Stimulated activated CD4-positive, alpha-beta T cell treated with anti-CD3 and anti-CD28 coated beads, Interleukin-2, amount 100 ng/mL, for 48 hours (primary cell): ENCODE results near the gene PI4K2B.
"Not testable (repeated sequence)": the region's sequence is repeated elsewhere in the genome, so short reads cannot be mapped to it uniquely, and the experiment has no call there.

Source experiments
- DNase-seq, 2 donors: peaks; one replicate each; pipeline ENCODE4 v3.0.0-alpha.2; 2020

PI4K2B gene

DNA sequence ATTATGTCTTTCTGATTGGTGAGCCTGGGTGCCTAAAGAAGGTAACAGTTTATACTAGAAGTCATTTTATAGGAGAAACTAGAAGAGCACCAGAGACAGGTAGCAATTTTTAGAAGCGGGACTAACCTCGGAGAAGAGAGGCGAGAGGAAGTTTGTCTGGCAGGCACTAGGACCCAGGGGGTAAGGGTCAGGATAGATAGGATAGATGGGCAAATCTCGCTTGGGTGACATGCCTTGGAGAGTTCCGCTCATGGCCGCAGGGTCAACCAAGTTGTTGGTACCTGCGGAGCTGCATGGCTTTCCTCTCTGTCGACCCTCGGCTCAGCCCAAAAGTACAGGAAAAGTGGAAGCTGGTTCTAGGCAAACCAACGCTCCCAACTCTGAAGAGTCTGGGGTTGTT, 11.3 kb downstream of the PI4K2B start:
- DNase-seq = no peak

DNA sequence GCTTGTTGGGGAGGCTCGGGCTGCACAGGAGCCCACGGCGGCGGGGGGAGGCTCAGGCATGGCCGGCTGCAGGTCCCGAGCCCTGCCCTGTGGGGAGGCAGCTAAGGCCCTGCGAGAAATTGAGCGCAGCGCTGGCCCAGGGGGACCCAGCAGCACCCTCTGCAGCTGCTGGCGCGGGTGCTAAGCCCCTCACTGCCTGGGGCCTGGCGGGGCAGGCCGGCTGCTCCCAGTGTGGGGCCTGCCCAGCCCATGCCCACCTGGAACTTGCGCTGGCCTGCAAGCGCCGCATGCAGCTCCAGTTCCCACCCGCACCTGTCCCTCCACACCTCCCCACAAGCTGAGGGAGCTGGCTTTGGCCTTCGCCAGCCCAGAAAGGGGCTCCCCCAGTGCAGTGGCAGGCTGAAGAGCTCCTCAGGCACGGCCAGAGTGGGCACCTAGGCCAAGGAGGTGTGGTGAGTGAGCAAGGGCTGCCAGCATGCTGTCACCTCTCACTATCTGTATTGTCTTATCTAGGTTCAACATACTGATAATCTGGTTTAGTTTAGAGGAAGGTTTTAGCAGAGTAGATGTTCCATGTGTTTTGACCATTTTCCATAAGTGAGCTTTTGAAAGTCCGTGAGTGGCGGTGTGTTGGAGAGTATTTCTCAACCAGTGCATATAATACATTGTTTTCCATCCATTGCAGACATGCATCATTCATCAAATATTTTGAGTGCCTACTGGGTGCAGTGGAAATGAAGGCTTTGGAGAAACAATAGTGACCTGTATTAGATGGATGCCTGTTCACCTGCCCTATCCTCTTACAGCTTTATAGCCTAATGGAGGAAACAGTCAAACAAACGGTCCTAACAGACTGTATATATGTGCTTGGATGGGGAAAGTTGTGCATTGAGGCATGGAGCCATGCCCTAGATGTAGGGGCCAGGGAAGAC, 13.1 kb downstream of the PI4K2B start:
- DNase-seq = no peak

DNA sequence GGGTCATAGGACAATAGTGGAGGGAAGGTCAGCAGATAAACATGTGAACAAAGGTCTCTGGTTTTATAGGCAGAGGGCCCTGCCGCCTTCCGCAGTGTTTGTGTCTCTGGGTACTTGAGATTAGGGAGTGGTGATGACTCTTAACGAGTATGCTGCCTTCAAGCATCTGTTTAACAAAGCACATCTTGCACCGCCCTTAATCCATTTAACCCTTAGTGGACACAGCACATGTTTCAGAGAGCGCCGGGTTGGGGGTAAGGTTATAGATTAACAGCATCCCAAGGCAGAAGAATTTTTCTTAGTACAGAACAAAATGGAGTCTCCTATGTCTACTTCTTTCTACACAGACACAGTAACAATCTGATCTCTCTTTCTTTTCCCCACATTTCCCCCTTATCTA, 15.0 kb downstream of the PI4K2B start:
- not testable (repeated sequence) for DNase-seq

DNA sequence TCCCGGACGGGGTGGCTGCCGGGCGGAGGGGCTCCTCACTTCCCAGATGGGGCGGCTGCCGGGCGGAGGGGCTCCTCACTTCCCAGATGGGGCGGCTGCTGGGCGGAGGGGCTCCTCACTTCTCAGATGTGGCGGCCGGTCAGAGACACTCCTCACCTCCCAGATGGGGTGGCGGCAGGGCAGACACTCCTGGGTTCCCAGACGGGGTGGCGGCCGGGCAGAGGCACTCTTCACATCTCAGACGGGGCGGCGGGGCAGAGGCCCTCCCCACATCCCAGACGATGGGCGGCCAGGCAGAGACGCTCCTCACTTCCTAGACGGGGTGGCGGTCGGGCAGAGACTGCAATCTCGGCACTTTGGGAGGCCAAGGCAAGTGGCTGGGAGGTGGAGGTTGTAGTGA, 15.7 kb downstream of the PI4K2B start:
- not testable (repeated sequence) for DNase-seq

DNA sequence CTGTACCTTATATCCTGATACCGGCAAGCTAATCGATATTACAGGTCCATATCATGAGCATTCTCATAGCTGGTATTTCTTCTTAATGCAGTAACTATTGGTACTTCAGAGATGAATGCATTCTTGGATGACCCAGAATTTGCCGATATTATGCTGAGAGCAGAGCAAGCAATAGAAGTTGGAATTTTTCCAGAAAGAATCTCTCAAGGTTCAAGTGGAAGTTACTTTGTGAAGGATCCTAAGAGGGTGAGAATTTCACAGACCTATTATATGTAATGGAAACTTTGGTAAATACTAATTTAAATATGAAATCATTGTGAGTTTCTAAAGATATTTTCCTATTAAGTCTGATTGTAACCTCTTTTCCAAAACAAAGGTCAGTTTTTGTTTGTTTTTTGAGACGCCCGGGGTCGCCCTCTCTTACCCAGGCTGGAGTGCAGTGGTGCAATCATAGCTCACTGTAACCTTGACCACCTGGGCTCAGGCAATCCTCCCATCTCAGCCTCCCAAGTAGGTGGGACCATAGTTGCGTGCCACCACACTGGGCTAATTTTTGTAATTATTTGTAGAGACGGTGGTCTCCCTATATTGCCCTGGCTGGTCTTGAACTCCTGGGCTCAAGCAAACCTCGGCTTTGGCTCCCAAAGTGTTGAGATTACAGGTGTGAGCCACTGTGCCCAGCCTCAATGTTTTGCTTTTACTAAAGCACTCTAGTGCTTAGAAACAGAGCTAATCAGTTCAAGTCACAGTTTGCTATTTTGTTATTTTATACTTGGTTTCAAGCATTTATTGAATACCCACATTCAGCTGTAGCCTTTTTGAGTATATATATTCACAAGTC, 18.6 kb downstream of the PI4K2B start:
- no peak for DNase-seq

DNA sequence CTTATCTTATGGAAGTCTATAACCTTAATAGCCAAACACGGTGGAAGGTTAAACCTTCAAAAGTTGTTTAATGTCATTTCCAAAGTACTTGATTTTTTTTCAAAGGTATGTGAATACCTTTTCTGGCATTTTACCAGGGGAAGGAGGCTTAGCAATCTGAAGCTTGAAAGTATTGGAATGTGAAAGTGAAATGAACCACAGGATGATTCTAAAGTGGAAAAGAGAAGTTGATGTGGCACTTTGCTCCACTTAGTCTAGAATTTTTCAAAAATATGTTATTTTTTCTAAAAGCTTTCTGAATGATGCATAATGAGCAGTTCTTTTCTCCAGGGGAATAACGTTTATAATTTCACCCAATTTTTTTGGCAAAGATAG, 19.2 kb downstream of the PI4K2B start:
- no peak for DNase-seq

DNA sequence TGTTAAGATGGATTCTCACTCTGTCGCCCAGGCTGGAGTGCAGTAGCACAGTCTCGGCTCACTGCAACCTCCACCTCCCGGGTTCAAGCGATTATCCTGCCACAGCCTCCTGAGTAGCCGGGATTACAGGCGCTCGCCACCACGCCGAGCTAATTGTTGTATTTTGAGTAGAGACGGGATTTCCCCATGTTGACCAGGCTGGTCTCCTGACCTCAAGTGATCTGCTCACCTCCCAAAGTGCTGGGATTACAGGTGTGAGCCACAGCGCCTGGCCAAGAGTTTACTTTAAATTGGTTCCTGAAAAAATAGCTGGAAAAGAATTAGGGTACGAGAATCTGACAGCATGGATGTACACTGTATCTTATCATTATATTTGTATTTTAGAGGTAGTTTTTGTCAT, 20.0 kb downstream of the PI4K2B start:
- DNase-seq = not testable (repeated sequence)

DNA sequence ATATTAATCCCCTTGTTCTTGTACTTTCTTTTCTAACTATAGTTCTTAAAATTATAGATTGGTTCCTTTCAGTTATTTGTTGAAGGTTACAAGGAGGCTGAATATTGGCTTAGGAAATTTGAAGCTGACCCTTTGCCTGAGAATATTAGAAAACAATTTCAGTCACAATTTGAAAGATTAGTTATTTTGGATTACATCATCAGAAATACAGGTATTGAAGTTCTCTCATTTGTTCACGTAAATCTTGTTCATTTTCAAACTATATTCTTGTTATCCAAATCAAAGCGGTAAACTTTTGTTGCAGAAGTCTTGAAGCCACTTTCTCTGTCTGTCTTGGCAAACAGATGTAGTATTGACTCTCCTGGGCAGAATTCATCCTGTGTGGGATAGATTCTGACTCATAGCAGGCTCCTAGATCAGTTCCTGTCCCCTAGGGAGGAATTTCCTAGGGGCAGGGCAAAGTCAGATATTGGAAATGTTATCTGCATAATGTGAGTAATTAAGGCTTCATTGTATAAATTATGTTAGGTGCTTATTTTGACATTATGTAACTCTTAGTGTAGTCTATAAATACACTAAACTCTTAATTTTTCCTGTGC, 25.2 kb downstream of the PI4K2B start:
- no peak for DNase-seq

DNA sequence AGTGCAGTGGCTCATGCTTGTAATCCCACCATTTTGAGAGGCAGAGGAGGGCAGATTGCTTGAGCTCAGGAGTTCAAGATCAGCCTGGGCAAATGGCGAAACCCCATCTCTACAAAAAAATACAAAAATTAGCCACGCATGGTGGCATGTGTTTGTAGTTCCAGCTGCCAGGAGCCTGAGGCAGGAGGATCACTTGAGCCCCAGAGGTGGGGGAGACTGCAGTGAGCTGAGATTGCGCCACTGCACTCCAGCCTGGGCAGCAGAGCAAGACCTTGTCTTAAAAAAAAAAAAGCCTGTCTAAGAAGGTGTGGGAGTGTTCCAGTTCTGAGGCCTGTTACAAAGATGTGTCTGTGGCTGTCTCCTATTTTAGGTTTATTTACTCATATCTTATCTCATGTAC, 38.0 kb downstream of the PI4K2B start:
- no peak for DNase-seq

DNA sequence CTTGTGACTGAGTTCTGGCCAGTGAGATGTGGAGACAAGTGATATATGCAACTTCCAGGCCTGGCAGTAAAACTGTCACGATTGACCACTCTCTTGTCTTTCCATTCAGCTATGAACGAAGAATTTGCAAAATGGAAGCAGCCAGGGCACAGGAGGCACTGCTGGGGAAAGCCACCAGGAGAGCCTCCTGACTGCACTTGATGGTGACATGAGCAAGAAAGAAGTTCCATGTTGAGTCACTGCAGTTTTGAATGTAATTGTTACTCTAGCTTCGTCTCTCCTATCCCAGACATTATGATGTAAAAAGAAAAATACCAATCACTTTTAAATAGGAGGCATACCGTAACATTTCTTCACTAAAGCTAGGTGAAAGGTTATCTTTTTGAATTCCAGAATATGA, 46.4 kb downstream of the PI4K2B start:
- DNase-seq = no peak

DNA sequence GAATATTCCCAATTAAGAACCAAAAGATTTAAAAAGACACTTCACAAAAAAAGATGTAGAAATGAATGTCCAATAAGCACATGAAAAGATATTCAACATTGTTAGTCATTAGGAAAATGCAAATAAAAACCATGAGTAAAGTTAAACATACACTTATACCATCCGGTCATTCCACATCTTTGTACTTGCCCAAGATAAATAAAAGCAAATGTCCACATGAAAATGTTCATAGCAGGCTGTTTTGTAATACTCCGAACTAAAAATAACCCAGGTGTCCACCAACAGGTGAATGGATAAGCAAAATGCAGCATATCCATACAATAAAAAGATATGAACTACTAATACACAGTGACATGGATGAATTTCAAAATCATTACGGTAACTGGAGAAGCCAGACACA, 50.1 kb downstream of the PI4K2B start:
- no peak for DNase-seq

DNA sequence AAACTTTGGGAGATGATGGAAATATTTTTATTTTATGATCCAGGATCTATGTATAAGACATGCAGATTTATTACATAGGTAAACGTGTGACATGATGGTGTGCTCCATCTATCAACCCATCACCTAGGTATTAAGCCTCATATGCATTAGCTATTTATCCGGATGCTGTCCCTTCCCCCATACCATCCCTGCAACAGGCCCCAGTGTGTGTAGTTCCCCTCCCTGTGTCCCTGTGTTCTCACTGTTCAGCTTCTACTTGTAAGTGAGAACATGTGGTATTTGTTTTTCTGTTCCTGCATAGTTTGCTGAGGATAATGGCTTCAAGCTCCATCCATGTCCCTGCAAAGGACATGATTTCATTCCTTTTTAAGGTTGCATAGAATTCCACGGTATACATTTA, 50.6 kb downstream of the PI4K2B start:
- DNase-seq = no peak

DNA sequence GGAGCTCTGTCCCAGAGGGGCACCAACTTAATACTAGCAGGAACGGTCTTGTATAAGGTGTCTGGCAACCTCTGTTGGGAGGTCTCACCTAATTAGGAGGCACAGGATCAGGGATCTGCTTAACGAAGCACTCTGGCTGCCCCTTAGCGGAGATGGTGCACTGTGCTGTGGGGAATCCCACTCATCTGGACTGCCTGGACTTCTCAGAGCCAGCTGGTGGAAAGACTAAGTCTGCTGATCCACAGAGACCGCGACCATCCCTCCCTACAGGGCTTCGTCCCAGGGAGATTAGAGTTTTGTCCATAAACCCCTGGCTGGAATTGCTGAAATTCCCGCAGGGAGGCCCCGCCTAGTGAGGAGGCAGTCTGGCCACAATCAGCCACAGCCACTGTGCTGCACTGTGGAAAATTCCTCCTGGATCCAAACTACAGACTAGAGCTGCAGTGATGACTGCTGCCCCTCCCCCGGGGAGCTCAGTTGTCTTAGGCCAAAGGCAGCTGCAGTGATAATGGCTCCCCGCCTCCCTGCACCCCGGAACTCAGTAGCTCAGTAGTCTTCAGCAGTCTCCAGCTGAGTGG, 56.7 kb downstream of the PI4K2B start:
- no peak for DNase-seq

DNA sequence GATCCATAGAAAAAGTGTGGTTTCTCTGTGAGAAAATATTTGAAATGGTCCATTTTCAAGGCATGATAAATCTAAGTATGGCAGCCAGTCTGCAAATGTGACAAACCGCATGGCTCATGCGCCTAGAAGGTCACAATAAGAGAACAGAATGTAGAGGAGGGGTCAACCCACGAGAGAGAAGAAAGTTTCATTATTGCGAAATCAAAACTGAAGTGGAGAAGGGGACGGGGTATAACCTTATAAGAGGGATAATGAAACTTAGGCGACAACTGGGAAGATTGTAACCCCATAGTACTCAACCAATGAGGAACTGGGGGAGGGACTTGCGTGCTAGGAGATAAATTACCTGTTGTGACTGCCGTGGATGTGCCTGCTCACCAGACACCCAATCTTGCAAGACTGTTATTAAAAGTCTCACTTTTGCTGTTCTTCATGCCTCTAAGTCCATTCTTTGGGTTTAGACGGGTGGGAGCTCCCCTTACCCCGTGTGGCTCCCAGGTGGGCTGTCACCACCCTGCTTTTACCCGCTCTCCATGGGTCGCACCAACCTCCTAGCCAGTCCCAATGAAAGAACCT, 57.4 kb downstream of the PI4K2B start:
- DNase-seq = no peak

DNA sequence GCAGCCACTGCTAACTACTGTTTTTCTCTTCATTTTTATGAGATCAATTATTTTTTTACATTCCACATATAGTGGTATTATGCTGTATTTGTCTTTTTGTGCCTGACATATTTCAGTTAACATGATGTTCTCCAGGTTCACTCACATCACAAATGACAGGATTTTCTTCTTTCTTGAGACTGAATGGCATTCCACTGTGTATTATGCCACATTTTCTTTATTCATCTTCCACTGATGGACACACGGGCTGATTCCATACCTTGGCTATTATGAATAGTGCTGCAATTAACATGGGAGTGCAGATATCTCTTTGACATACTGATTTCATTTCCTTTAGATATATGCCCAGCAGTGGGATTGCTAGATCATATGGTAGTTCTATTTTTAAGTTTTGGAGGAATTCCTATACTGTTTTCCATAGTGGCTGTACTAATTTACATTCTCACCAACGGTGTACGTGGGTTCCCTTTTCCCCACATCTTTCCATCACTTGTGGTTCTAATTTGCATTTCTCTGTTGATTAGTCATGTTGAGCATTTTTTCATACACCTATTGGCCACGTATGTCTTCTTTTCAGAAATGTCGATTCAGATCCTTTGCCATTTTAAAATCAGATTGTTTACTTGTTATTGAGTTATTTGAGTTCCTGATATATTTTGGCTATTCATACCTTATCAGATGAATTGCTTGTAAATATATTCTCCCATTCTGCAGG, 63.9 kb downstream of the PI4K2B start:
- DNase-seq = no peak

DNA sequence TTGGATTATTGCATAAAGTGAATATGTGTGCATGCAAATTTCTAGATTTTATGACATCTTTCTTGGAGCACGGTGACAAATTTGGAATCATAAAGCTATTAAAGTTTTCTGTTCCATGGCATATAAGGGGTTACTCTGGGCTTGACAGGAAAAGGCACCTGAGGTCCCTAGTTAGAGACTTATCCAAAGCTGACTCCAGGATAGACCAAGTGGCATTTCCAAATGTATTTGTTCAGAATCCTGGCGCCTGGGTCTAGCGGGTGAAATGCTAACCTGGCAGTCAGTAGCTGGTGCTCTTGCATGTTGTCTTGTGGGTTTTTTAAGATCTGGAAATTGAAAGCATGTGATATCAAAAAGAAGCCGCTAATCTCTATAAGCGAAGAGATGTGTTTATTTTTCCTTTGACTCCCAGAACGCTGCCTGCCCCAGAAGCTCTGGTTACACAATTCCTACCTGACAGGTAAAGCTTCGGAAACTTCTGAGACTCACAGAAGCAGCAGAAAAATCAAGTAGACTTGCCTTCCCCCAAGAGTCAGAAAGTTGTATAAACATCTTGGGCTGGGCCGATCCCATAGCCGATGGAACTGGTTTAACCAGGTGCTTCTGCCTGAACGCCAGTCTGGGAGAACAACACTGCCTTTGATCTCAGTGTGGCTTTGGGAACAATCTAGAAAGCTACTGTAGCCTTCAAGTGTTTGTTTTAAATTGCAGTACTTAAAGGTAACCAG, 65.8 kb downstream of the PI4K2B start:
- no peak for DNase-seq

DNA sequence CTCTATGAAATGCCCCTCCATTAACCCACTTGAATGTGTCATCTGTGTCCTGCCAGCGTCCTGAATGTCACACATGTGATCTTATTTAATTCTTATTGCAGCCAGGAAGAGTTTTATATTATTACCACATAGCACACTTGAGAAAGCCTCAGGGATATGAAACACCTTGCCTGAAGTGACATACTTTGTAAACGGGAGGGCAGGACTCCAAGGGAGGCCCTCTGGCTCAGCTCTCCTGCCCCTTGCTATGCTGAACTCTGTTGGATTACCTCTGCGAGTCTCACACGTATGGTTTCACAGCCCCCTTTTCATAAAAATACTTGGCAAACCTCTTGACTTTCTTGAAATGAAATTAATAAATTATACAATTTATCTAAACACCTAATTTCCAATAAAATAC, 67.6 kb downstream of the PI4K2B start:
- no peak for DNase-seq

DNA sequence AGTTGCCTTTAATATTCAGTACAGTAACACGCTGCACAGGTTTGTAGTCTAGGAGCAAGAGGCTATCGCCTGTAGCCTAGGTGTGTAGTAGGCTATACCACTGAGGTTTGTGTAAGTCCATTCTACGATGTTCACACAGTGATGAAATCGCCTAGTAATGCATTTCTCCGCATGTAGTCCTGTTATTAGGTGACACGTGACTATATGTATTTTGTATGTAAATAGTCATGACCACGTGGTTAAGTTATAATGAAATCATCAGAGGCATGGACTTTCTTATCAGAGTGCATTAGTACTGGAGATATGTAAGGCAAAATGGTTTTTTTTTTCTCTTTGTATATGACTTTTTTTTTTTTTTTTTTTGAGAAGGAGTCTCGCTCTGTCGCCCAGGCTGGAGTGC, 68.8 kb downstream of the PI4K2B start:
- no peak for DNase-seq

DNA sequence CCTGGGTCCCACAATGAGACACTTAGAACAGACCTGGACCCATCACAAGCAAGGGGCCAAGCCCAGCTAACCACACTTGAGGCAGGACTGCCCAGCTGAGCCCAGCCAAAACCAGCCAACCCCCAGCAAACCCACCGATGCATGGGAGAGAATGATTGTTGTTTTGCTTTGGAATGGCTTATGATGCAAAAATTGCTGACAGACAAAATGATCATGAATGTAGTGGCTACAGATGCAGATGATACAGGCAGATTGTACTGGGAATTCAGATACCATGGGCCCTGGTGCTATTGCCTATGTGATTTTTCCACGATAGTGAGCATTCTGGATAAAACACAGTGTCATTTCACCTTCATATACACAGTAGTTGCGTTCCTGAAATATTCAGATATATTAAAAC, 69.7 kb downstream of the PI4K2B start:
- no peak for DNase-seq

DNA sequence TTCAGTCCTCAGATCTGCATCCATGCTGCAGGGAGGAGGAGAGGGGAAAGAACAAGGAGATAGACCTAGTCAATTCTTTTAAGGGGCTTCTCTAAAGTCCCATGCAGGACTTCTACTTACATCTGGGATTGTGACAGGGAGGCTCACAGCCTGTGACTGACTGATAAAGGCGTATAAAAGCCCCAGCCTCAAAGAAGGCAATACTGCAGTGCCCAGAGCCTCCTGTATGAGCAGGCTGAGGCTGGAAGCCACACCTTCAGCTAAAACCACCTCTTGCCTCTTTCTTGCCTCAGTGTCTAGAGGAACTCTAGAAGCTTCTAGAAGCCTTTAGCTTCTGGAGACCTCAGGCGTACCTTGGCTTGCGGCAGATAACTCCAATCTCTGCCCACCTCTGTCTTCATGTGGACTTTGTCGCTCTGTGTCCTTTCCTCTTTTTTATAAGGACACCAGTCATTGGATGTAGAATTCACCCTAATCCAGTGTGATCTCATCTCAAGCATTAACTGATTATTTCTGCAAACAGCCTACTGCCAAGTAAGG, 72.8 kb downstream of the PI4K2B start:
- no peak for DNase-seq

DNA sequence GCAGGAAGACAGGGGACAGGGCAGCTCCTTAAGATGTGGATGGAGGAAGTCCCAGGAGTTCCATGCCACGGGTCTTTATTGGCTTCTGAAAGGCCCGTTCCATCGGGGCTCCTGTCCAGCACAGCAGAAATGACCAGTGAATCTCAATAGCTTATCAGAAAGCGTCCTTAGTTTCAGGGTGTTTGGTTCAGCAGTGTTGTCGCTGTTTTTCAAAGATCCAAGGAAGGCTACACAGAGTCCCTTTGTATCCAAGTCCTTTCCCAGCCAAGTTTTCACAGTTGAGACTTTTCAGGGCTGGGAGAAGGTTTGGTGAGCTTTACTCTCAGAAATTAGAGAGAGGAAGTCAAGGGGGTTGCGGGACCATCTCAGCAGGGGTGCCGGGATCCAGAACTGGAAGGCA, 73.8 kb downstream of the PI4K2B start:
- no peak for DNase-seq
